GF-D8 (cell line): ENCODE measurements around the gene LCE1E.

Source experiments
- DNase-seq: peaks from one replicate; lab custom pipeline; 2025; lab: John Stamatoyannopoulos, UW

Gene LCE1E

DNA sequence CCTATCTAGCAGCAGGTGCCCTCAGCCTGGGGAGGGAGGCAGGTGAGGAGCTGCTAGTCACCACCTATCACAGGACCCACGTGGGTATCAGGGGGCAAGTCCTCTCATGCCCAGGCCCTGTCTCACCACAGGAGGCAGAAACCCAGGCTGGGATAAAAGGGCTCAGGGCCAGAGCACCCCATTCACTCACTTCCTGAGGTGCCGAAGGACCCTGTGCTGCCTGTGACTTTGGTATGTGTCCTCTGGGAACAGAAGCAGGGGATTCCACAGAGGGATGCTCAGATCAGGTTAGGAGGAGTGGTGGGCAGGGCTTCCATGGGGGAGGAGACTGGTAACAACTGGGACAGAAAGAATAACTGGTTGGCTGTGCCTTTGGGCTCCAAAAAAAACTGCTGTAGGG is at the start of gene LCE1E:
LCE1E (plus strand) TSS at position 181 of the 400 bp plus-strand sequence. CDS start 1,043 bp downstream, outside the sequence.
- DNase-seq, result no peak

DNA sequence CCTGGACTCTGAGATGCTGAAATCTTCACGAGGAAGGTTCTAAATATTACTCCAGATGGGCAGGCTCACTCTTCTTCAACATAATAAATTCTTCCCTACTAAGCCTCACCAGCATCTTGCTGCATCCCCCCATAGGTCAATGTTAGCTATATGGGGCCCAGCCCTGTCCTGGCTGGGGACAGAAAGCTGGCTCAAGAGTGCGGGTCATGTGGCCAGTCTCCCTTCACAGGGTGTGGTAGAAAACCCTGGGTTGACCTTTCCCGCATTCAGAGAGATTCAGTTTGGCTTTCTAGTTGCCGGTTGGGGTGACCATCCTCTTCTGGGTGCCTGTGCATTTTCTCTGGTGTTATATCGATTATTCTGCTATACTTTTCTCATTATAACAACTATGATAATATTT is 48.1 kb upstream of the LCE1E start:
- no peak for DNase-seq

GRCh38 chr1:152739841-152740240 is 46.2 kb upstream of the LCE1E start:
- DNase-seq, result no peak

- DNase-seq, result no peak
Measured at GRCh38 chr1:152741656-152742055, 44.4 kb upstream of the LCE1E start.

- no peak for DNase-seq
Measured at GRCh38 chr1:152743371-152744145, 42.5 kb upstream of the LCE1E start.

- DNase-seq, result no peak
Measured at GRCh38 chr1:152745289-152745704, 40.8 kb upstream of the LCE1E start.

- DNase-seq, result no peak
Measured at GRCh38 chr1:152745765-152746444, 40.2 kb upstream of the LCE1E start.

DNA sequence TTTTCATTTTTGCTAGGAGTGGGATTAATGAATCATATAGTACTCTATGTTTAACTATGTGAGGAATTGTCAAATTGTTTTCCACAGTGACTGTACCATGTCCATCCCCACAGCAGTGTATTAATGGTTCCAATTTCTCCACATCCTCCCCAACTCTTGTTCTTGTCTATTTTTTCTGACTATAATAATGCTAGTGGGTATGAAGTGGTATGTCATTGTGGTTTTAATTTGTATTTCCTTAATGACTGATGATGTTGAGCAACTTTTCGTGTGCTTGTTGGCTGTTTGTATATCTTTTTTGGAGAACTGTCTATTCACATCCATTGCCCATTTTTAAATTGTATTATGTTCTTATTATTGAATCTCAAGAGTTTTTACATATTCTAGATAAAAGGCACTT is 38.2 kb upstream of the LCE1E start:
- DNase-seq, result no peak

DNA sequence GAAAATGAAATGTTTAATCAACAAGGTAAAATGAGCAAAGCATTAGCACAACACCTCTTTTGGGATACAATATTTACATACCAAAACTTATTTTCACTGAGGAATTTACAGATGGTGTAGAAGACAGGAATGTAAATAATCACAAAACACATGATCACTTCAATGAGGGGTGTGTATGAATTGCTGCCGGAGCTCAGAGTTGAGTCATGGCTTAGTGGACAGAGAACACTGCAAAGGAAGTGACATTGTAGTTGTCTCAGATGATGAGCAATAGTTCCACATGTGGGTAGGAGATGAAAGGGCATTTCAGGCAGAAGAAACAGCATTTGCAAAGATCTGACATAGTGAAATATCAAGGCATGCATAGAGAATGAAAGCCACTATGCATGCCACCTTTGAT is 33.8 kb upstream of the LCE1E start:
- no peak for DNase-seq

- no peak for DNase-seq
Measured at GRCh38 chr1:152753586-152753985, 32.5 kb upstream of the LCE1E start.

DNA sequence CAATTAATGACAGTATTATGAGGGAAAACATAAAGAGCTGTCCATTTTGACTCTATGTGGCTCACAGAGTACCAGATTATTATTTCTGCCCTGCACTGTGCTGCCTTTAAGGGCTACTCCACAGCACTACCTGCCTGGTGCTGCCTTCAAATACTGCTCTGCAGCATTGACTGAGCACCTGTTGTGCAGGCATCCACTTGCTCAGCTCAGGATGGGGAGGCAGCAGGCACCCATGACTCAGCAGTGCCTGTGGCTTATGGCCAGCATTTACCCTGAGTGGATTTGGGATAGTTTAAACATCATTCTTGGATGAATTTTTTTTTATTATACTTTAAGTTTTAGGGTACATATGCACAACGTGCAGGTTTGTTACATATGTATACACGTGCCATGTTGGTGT is 29.2 kb upstream of the LCE1E start:
- DNase-seq, result no peak

GRCh38 chr1:152757747-152758146 is 28.3 kb upstream of the LCE1E start, which contains the start of gene KPRP:
KPRP (plus strand) TSS chr1:152758025; CDS start chr1:152759589, 1,564 bp downstream.
- no peak for DNase-seq

- no peak for DNase-seq
Measured at GRCh38 chr1:152758636-152759035, 27.4 kb upstream of the LCE1E start.

GRCh38 chr1:152759453-152760173 is 26.4 kb upstream of the LCE1E start:
- no peak for DNase-seq

- DNase-seq, result no peak
Measured at GRCh38 chr1:152760551-152761190, 25.4 kb upstream of the LCE1E start.

DNA sequence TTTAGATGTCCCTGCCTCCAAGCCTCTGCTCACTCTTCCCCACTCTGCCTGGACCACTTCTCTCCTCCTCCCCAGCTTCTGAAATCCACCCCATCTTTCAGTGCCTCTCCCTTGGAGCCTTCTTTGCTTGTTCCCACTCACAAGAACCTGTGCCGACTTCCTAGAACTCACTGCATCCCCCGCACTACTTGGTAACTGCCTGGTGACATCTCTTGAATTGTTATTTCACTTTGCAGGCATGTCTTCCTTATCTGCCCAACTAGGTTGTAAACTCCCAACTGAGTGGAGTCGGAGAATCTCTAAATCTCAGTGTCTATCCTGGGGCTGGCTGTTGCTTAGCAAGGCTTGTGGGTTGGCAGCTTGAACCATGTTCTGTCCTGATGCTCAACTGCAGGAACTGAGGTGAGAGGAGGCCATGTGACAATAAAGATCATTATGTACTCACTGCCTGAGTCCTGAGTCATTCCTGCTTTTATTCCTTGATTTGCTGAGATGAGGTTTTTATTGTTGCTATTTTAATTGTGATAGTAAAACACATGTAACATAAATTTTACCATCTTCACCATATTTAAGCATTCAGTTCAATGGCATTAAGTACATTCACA is 24.3 kb upstream of the LCE1E start:
- DNase-seq, result no peak

DNA sequence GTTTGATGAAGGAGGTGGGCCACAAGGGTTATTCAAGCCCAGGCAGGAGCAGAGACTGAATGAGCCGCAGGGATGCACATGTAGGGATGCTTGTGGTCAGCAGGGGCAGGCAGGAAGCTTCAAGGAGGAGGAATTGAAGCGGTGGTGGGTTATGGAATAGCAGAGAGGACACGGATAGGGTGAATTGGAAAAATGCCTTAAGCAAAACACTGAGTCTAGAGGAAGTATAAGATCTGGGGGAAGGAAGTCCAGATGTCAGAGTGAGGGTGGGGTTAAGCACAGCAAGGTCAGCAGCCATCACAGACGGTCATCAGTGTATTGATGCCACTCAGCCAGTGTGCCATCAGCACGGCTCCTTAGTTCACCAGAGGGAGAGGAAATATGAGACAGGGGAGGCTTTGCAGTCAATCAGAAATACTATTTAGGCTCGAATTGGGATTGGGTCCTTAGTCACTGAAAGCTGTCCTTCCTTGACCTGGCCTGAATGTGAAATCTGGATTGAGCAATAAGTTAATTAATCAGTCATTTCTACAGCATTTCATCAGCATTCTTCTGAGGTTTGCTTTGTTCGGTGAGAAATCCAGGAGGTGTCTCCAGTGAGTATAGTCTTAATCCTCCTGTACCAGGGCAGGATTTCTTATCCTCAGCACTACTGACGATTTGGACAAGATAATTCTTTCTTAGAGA is 17.1 kb upstream of the LCE1E start:
- DNase-seq, result no peak

GRCh38 chr1:152770411-152770810 is 15.6 kb upstream of the LCE1E start:
- no peak for DNase-seq

- DNase-seq, result no peak
Measured at GRCh38 chr1:152774875-152775274, 11.2 kb upstream of the LCE1E start, which contains the start of gene LCE1F. LCE1F (plus strand) TSS chr1:152775140; CDS start chr1:152776372, 1,232 bp downstream.

DNA sequence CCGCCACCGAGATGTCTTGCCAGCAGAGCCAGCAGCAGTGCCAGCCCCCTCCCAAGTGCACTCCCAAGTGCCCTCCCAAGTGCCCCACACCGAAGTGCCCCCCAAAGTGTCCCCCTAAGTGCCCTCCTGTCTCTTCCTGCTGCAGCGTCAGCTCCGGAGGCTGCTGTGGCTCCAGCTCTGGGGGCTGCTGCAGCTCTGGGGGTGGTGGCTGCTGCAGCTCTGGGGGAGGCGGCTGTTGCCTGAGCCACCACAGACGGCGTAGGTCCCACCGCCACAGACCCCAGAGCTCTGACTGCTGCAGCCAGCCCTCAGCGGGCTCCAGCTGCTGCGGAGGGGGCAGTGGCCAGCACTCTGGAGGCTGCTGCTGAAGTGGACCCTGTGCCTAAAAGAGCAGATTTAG is 9.7 kb upstream of the LCE1E start:
- no peak for DNase-seq

DNA sequence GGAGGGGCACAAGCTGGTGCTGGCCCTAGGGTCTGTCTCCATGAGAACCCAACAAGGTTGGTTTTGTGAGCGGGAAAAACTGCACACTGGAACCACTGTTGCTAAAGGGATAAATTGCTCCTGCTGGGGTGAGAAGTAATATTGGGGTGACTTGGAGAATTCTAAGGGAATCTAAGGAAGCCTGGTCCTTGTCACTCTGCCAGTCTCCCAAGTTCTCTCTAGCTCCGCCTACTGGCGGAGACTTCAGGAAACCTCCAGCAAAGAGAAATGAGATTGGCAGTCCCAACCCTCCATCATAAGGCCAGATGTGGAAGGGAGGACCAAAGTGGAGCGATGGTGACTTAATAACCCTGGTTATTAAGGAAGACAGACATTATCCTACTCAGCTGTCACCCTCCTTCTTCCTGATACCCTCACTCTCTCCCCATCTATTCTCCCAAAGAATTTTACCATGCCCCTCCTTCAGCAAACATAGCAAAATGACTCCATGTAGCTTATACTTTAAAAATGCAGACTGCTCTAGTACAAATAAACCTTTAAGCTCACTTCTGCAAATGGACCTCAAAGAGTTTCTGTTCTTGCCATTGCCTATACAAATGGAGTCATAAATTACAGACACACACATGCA is 8.4 kb upstream of the LCE1E start:
- DNase-seq, result no peak
